ENCODE measurements around the gene BUB1B.

BUB1B gene

DNA sequence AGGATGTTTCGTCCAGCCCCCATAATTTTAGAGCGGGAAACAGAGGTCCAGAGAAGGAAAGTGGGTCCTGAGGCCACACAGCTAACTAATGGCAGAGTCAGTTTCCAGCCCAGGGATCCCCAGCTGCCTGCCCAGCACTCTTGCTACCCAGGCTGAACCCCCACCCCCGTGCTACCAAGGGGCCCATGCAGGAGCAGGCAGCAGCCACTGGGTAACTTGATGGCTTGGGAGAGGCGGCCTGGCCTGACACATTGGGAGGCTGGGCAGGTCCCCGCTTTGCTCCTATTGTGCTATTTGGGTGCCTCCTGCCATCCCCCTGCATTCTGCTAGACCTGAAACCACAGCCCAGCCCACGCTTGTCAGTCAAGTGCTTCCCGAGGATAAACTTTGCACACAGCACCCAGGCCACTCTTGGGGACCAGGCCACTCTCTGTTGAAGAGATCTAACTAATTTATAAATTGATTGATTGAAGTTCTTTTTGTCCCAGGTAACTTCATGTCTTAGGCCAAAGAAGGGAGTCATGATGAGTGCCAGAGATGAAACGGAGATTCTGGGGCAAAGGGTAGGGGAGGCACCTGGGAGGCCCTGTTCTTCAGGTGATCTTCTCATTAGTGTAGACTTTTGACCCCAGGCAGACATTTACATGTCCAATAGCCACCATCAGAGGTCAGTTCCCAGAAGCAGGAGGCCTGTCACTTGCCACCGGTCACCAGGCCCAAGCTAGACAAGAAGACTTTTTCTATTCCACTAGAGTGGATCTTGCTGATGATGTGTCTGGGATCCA is 85.0 kb downstream of the BUB1B start:
- TF ChIP-seq, protein P1, sequence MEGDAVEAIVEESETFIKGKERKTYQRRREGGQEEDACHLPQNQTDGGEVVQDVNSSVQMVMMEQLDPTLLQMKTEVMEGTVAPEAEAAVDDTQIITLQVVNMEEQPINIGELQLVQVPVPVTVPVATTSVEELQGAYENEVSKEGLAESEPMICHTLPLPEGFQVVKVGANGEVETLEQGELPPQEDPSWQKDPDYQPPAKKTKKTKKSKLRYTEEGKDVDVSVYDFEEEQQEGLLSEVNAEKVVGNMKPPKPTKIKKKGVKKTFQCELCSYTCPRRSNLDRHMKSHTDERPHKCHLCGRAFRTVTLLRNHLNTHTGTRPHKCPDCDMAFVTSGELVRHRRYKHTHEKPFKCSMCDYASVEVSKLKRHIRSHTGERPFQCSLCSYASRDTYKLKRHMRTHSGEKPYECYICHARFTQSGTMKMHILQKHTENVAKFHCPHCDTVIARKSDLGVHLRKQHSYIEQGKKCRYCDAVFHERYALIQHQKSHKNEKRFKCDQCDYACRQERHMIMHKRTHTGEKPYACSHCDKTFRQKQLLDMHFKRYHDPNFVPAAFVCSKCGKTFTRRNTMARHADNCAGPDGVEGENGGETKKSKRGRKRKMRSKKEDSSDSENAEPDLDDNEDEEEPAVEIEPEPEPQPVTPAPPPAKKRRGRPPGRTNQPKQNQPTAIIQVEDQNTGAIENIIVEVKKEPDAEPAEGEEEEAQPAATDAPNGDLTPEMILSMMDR (IDR thresholded peaks at IDR 0.05; ENCODE audit: low read depth, low read length): no peak
- TF ChIP-seq MYC (IDR thresholded peaks at IDR 0.05; ENCODE audit: low read depth, low read length): no peak
- no peak for TF ChIP-seq MAX (IDR thresholded peaks at IDR 0.05; ENCODE audit: low read depth, low read length)
- TF ChIP-seq POLR2A (IDR thresholded peaks at IDR 0.05; ENCODE audit: extremely low read depth, insufficient read length): no peak
- no peak for DNase-seq (ENCODE audit: low read depth)
- no peak overlapping the region for H3K4me3 ChIP-seq (ENCODE audit: low read depth, low read length)

DNA sequence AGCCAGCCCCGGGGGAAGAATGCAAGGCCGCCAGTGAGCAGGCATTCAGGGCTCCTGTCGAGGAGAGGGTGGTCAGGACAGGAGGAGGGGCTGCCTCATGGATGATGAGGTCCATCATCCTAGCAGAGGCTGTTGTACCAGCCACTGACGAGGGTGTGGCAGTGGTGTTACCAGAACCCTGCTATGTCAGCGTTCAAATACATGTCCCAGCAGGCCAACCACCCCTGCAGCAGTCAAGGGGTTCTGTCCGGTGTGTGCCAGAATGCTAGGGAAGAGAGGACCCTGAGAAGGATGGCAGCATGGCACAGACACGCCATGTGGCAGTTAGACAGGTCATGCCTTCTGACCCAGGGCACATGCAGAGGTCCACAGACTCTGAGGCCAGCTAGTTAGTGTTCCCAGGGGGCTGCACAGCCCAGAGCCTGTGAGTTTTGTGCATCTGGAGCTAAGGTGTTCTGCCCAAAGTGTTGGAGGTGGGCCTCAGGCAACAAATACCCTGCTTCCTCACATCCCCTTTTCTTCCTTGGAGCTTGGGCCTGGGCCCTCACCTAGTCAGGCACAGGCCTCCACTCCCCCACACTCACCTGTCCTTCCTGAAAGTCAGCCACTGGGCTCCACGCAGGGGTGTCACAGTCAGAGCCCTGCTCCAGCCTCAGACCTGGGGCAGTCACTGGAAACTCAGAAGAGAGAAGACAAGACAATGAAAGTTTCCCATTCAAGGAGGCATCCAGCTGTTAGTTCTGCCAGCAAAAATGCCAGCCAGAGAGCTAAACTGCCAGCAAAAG is 85.8 kb downstream of the BUB1B start:
- DNase-seq (ENCODE audit: low read depth): no peak
- no peak overlapping the region for H3K4me3 ChIP-seq (ENCODE audit: low read depth, low read length)
- no peak for TF ChIP-seq MYC (IDR thresholded peaks at IDR 0.05; ENCODE audit: low read depth, low read length)
- no peak for TF ChIP-seq MAX (IDR thresholded peaks at IDR 0.05; ENCODE audit: low read depth, low read length)
- TF ChIP-seq POLR2A (IDR thresholded peaks at IDR 0.05; ENCODE audit: extremely low read depth, insufficient read length): no peak
- TF ChIP-seq, protein P1 (IDR thresholded peaks at IDR 0.05; ENCODE audit: low read depth, low read length): no peak

GRCh38 chr15:40247406-40247971 is 86.6 kb downstream of the BUB1B start:
- DNase-seq (ENCODE audit: low read depth): no peak
- TF ChIP-seq MAX (IDR thresholded peaks at IDR 0.05; ENCODE audit: low read depth, low read length) (no peak), MYC (IDR thresholded peaks at IDR 0.05; ENCODE audit: low read depth, low read length) (no peak), POLR2A (IDR thresholded peaks at IDR 0.05; ENCODE audit: extremely low read depth, insufficient read length) (no peak)
- TF ChIP-seq, protein P1 (IDR thresholded peaks at IDR 0.05; ENCODE audit: low read depth, low read length): no peak
- H3K4me3 ChIP-seq (ENCODE audit: low read depth, low read length): no peak overlapping the region

- H3K4me3 ChIP-seq (ENCODE audit: low read depth, low read length): no peak overlapping the region
- no peak for DNase-seq (ENCODE audit: low read depth)
- TF ChIP-seq MYC (IDR thresholded peaks at IDR 0.05; ENCODE audit: low read depth, low read length): no peak
- TF ChIP-seq, protein P1 (IDR thresholded peaks at IDR 0.05; ENCODE audit: low read depth, low read length): no peak
- no peak for TF ChIP-seq MAX (IDR thresholded peaks at IDR 0.05; ENCODE audit: low read depth, low read length)
These were observed 87.3 kb downstream of the BUB1B start for GRCh38 chr15:40248006-40248783.

DNA sequence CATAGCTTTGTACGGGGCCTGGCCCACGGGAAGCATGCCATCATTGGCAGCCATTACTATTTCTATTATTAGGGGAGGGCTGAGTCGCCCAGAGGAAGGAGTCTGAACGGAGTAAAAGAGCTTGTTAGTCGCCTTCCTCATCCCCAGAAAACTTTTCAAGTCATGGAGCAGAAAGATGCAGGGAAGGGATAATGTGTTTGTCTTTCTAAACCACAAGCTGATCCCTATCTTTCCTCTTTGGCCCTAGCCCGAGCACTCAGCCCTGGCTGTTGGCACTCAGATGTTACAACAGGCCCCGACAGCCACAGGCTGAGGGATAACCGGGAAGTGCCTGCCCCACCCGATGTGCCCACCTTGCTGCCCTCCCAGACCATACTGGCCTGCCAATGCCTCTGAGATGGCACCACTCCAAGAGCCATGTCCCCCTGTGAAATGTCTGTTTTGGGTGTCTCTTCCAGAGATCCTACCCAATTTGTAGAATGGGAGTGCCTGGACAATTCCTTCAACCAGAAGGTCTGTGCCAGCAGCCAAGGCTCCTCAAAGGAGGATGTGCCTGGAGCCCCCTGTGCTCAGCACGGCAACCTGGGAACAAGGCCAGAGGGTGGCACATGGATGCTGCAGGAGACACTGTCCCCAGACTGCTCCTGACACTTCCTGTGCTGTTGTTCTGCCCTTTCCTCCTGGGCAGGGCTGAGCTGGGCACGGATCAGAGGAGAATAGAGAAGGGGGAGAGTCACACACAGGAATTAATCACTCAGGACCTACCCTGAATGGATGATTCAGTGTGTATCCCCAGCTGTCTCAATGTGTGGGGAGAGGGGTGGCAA is 88.8 kb downstream of the BUB1B start:
- H3K4me3 ChIP-seq (ENCODE audit: low read depth, low read length): no peak overlapping the region
- TF ChIP-seq POLR2A (IDR thresholded peaks at IDR 0.05; ENCODE audit: extremely low read depth, insufficient read length) (no peak), MYC (IDR thresholded peaks at IDR 0.05; ENCODE audit: low read depth, low read length) (no peak), MAX (IDR thresholded peaks at IDR 0.05; ENCODE audit: low read depth, low read length) (no peak)
- TF ChIP-seq, protein P1 (IDR thresholded peaks at IDR 0.05; ENCODE audit: low read depth, low read length): no peak
- no peak for DNase-seq (ENCODE audit: low read depth)

Measured in NB4 (cell line).